ENCODE data around the gene PLA2G4A. TPM values are rescaled to one million over a fixed set of nuclear protein-coding genes. Genes with fewer than 3 reads are reported as not detected.

PLA2G4A gene
- total RNA-seq, 1 donor, result 12.3 TPM

GRCh38 chr1:187034501-187034900 lies 205.8 kb downstream of the PLA2G4A start:
- H2AFZ ChIP-seq (ENCODE audit: low read length), result no peak overlapping the region
- H3K36me3 ChIP-seq (ENCODE audit: insufficient read depth, low read length), result no peaks in the 10 kb centered on the region
- H4K20me1 ChIP-seq (ENCODE audit: insufficient read depth, low read length), result no peaks in the 10 kb centered on the region
- no peaks in the 10 kb centered on the region for H3K79me2 ChIP-seq (ENCODE audit: insufficient read depth, low read length)
- peaks cover 2% of the 10 kb centered on the region for H3K27me3 ChIP-seq (ENCODE audit: insufficient read depth, low read length)
- no peak overlapping the region for H3K4me2 ChIP-seq (ENCODE audit: insufficient read depth, low read length)
- no peak overlapping the region for H3K27ac ChIP-seq (ENCODE audit: low read depth, low read length)
- DNase-seq (ENCODE audit: insufficient read length, low spot score, missing footprints), result no peak
- H3K4me3 ChIP-seq (ENCODE audit: insufficient read depth, low read length), result no peak overlapping the region
- no peaks in the 10 kb centered on the region for H3K4me1 ChIP-seq (ENCODE audit: insufficient read depth, low read length)
- TF ChIP-seq, protein P1, sequence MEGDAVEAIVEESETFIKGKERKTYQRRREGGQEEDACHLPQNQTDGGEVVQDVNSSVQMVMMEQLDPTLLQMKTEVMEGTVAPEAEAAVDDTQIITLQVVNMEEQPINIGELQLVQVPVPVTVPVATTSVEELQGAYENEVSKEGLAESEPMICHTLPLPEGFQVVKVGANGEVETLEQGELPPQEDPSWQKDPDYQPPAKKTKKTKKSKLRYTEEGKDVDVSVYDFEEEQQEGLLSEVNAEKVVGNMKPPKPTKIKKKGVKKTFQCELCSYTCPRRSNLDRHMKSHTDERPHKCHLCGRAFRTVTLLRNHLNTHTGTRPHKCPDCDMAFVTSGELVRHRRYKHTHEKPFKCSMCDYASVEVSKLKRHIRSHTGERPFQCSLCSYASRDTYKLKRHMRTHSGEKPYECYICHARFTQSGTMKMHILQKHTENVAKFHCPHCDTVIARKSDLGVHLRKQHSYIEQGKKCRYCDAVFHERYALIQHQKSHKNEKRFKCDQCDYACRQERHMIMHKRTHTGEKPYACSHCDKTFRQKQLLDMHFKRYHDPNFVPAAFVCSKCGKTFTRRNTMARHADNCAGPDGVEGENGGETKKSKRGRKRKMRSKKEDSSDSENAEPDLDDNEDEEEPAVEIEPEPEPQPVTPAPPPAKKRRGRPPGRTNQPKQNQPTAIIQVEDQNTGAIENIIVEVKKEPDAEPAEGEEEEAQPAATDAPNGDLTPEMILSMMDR (IDR thresholded peaks at IDR 0.05; ENCODE audit: extremely low read depth, low read depth, low read length), result no peak
- H3K9me3 ChIP-seq (ENCODE audit: low read depth, low read length), result no peaks in the 10 kb centered on the region

- no peaks in the 10 kb centered on the region for H3K9me3 ChIP-seq (ENCODE audit: low read depth, low read length)
- H3K4me3 ChIP-seq (ENCODE audit: insufficient read depth, low read length), result no peak overlapping the region
- no peaks in the 10 kb centered on the region for H4K20me1 ChIP-seq (ENCODE audit: insufficient read depth, low read length)
- no peak overlapping the region for H3K4me2 ChIP-seq (ENCODE audit: insufficient read depth, low read length)
- DNase-seq (ENCODE audit: insufficient read length, low spot score, missing footprints), result no peak
- H3K4me1 ChIP-seq (ENCODE audit: insufficient read depth, low read length), result no peaks in the 10 kb centered on the region
- TF ChIP-seq, protein P1 (IDR thresholded peaks at IDR 0.05; ENCODE audit: extremely low read depth, low read depth, low read length), result no peak
- H3K79me2 ChIP-seq (ENCODE audit: insufficient read depth, low read length), result no peaks in the 10 kb centered on the region
- H3K36me3 ChIP-seq (ENCODE audit: insufficient read depth, low read length), result no peaks in the 10 kb centered on the region
- H3K27ac ChIP-seq (ENCODE audit: low read depth, low read length), result no peak overlapping the region
- peaks cover 2% of the 10 kb centered on the region for H3K27me3 ChIP-seq (ENCODE audit: insufficient read depth, low read length)
- no peak overlapping the region for H2AFZ ChIP-seq (ENCODE audit: low read length)
These were observed 209.3 kb downstream of the PLA2G4A start for GRCh38 chr1:187037973-187038553.

Other genes starting within 250 kb of the PLA2G4A start
- gene PTGS2, start 148.5 kb upstream of the PLA2G4A start, total RNA-seq, result 3.3 and 3.8 TPM in 2 replicates

Measured in osteoblast (primary cell).